Left lung (tissue), 10 donors: Measurements from ENCODE around the gene LRIG1. TPM values are rescaled to one million over a fixed set of nuclear protein-coding genes. Genes with fewer than 3 reads are reported as not detected.

Experiments
- ATAC-seq: fragments of 200-7000 bp; cut with Tn5 transposase; one replicate; pipeline ENCODE4 v1.9.1; 2020; ENCODE audit warnings: moderate library complexity
- DNase-seq, 4 donors: peaks; one replicate each; pipeline ENCODE4 v3.0.0-alpha.2; 2013 to 2020
- H3K27ac ChIP-seq, 2 donors: fragments of 200-600 bp; sonication (generic) in 1 of 2; one replicate each; pipeline versions ENCODE4 v1.5.0 to v1.8.0; 2020 to 2021
- H3K27me3 ChIP-seq, 2 donors: fragments of 200-600 bp; sonication (generic) in 1 of 2; one replicate each; pipeline versions ENCODE4 v1.5.0 to v1.8.0; 2020 to 2021
- H3K36me3 ChIP-seq, 2 donors: fragments of 200-600 bp; sonication (generic) in 1 of 2; one replicate each; pipeline versions ENCODE4 v1.5.0 to v1.8.0; 2020 to 2021
- H3K4me1 ChIP-seq, 2 donors: fragments of 200-600 bp; one replicate each; pipeline ENCODE4 v1.8.0; 2021
- H3K4me3 ChIP-seq, 2 donors: fragments of 200-600 bp; sonication (generic) in 1 of 2; one replicate each; pipeline versions ENCODE4 v1.5.0 to v1.8.0; 2020 to 2021; ENCODE audit warnings: mild to moderate bottlenecking in 1 of 2
- H3K9me3 ChIP-seq, 2 donors: fragments of 200-600 bp; sonication (generic) in 1 of 2; one replicate each; pipeline versions ENCODE4 v1.5.0 to v1.8.0; 2020 to 2021
- intact Hi-C, 2 donors: fragments of 100-400 bp; cut with DNase I; formaldehyde crosslinking; loops; one replicate each; pipeline versions ENCODE4 v1.11.2 to v1.14.2; 2022
- polyA plus RNA-seq, 6 donors: library from polyadenylated mRNA; unstranded; fragments of 120-200 nt; gene quantifications; one replicate each; pipeline ENCODE4 v1.2.1, GENCODE V29; 2013; ENCODE audit not compliant: insufficient read length in 6 of 6
- total RNA-seq, 2 donors: library from RNA; stranded (reverse); fragmentation: NEBNext Ultra II Directional; extraction: Animal tissue kit (Norgen Biotek cat#: 25700); gene quantifications; one replicate each; pipeline ENCODE4 v1.2.1, GENCODE V29; 2021
- TF ChIP-seq, protein P1 (sequence below), 2 donors: fragments of 200-600 bp; sonication (generic) in 1 of 2; IDR thresholded peaks; one replicate each; pipeline versions ENCODE4 v1.5.0 to v1.8.0; 2021; ENCODE audit warnings: antibody characterized with exemption in 2 of 2
- donor health status: DM: no; HTN: yes; CAD: no.
- donor health status: DM: no; HTN: no; CAD: no.

The LRIG1 gene
- total and polyA plus RNA-seq, 8 donors: 32.6 to 42.7 (median 35.7) TPM

GRCh38 chr3:66451766-66452165, 49.1 kb downstream of the LRIG1 start:
- H3K9me3 ChIP-seq: no peaks in the 10 kb centered on the region
- TF ChIP-seq, protein P1, sequence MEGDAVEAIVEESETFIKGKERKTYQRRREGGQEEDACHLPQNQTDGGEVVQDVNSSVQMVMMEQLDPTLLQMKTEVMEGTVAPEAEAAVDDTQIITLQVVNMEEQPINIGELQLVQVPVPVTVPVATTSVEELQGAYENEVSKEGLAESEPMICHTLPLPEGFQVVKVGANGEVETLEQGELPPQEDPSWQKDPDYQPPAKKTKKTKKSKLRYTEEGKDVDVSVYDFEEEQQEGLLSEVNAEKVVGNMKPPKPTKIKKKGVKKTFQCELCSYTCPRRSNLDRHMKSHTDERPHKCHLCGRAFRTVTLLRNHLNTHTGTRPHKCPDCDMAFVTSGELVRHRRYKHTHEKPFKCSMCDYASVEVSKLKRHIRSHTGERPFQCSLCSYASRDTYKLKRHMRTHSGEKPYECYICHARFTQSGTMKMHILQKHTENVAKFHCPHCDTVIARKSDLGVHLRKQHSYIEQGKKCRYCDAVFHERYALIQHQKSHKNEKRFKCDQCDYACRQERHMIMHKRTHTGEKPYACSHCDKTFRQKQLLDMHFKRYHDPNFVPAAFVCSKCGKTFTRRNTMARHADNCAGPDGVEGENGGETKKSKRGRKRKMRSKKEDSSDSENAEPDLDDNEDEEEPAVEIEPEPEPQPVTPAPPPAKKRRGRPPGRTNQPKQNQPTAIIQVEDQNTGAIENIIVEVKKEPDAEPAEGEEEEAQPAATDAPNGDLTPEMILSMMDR (IDR thresholded peaks at IDR 0.05): no peak
- H3K36me3 ChIP-seq: peaks cover 0 to 4% of the 10 kb centered on the region in 2 donors
- no peak overlapping the region for H3K27ac ChIP-seq
- DNase-seq: no peak
- intact Hi-C loops: no loop called here
- H3K4me1 ChIP-seq: peaks cover 19 to 62% of the 10 kb centered on the region in 2 donors
- no peak overlapping the region for H3K4me3 ChIP-seq
- H3K27me3 ChIP-seq: no peaks in the 10 kb centered on the region
- ATAC-seq: no peak

GRCh38 chr3:66450390-66451022, 50.3 kb downstream of the LRIG1 start:
- ATAC-seq (peak; percentile 80), DNase-seq (peak in 2 of 4 donors; percentile 77 to 84)
- intact Hi-C loops: no loop called here
- TF ChIP-seq, protein P1 (IDR thresholded peaks at IDR 0.05): no peak
- H3K27ac ChIP-seq: peak overlapping the region; percentile 50 to 59
- no peaks in the 10 kb centered on the region for H3K9me3 ChIP-seq
- H3K4me1 ChIP-seq: peaks cover 19 to 62% of the 10 kb centered on the region in 2 donors
- no peaks in the 10 kb centered on the region for H3K36me3 ChIP-seq
- H3K27me3 ChIP-seq: no peaks in the 10 kb centered on the region
- H3K4me3 ChIP-seq: no peak overlapping the region

DNA sequence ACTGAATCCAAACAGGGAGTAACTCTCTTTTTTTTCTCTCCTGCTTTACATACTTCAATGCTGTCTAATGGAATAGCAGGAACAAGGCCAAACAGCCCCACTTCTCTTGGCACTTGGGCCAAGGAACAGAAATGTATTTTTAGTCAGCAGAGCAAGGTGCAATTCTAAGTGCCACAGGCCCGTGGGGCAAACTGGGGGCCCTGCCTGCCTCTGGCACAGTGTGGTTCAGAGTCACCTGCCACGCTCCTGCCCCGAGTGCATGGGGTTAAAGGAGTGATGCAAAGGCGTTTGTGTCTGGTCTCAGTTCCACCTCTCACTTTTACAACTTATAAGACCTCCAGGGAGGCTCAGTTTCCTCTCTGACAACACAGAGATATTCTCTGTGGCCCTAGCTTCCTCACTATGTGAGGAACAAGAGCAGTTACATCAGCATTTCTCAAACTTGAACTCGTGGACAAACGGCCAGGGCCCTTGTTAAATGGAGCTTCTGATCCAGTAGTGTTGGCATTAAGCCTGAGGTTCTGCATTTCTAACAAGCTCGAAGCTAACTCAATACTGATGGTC, 51.3 kb downstream of the LRIG1 start:
- Histone ChIP-seq H3K4me3 (no peak overlapping the region), H3K36me3 (no peaks in the 10 kb centered on the region), H3K9me3 (no peaks in the 10 kb centered on the region), H3K27me3 (no peaks in the 10 kb centered on the region), H3K27ac (peak overlapping the region in 1 of 2 donors; percentile 59), H3K4me1 (peaks cover 19 to 58% of the 10 kb centered on the region in 2 donors)
- TF ChIP-seq, protein P1 (IDR thresholded peaks at IDR 0.05): no peak
- ATAC-seq: peak; percentile 48
- no peak for DNase-seq
- intact Hi-C loops: no loop called here

DNA sequence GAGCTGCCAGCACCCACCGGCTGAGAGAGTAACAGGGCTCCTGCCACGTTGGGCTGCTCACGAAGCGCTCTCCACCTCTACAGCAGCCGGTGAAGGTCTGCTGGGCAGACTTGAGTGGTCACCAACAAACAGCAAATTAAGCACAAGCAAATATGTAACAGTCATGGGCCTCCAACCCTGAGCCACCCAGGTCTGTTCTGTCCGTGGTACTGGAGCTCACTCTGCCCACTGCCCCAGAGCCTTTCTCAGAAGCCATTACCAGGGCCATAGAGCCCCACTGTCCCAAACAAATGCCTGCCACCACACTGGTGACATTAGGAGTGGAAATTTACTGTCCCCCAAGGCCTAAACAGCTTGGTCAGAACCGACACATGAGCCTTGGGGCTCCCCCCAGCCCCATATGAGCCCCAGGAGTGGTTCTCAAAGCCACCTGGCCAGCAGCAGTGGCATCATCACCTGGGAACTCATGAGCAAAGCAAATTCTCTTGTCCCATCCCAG, 56.6 kb downstream of the LRIG1 start:
- DNase-seq (no peak), ATAC-seq (no peak)
- intact Hi-C loops: no loop called here
- Histone ChIP-seq H3K36me3 (no peaks in the 10 kb centered on the region), H3K4me1 (peaks cover 24 to 50% of the 10 kb centered on the region in 2 donors), H3K27ac (peak overlapping the region in 1 of 2 donors; percentile 82), H3K4me3 (no peak overlapping the region), H3K9me3 (no peaks in the 10 kb centered on the region), H3K27me3 (no peaks in the 10 kb centered on the region)
- TF ChIP-seq, protein P1 (IDR thresholded peaks at IDR 0.05): no peak

- TF ChIP-seq, protein P1 (IDR thresholded peaks at IDR 0.05): no peak
- H3K27me3 ChIP-seq: no peaks in the 10 kb centered on the region
- intact Hi-C loops: no loop called here
- ATAC-seq (no peak), DNase-seq (no peak)
- peaks cover 21 to 42% of the 10 kb centered on the region in 2 donors for H3K4me1 ChIP-seq
- peak overlapping the region; percentile 56 to 82 for H3K27ac ChIP-seq
- H3K9me3 ChIP-seq: no peaks in the 10 kb centered on the region
- H3K36me3 ChIP-seq: no peaks in the 10 kb centered on the region
- H3K4me3 ChIP-seq: no peak overlapping the region
These were observed 57.6 kb downstream of the LRIG1 start for GRCh38 chr3:66443118-66443803.
